HepG2 (cell line): Measurements from ENCODE around the gene ARHGAP19. TPM values are rescaled to one million over a fixed set of nuclear protein-coding genes. Genes with fewer than 3 reads are reported as not detected.

Experiments
- ATAC-seq: fragments of 200-7000 bp; cut with Tn5 transposase; 3 replicates; pipeline ENCODE4 v1.9.1; 2020; ENCODE audit warnings: mild to moderate bottlenecking, moderate library complexity
- BruUV-seq: library from RNA; stranded (reverse); fragments of 400-500 nt; replicated peaks from 2 replicates; lab custom pipeline; 2021; lab: Mats Ljungman, UMichigan
- CTCF ChIA-PET: fragments of 300-600 bp; formaldehyde crosslinking; extraction: SDS; loops from one replicate; lab custom pipeline; 2021; ENCODE audit warnings: low total read pairs, inconsistent platforms, low intra/inter-chr PET ratio; lab: Yijun Ruan, JAX
- POLR2A ChIA-PET: fragments of 350-600 bp; sonication (Branson Sonifier 250); formaldehyde crosslinking; loops from one replicate; lab custom pipeline; 2020; ENCODE audit warnings: antibody characterized with exemption, inconsistent platforms; lab: Yijun Ruan, JAX
- DNase-seq: peaks from one replicate; pipeline ENCODE4 v3.0.0-alpha.2; 2015; ENCODE audit warnings: low spot score
- FAIRE-seq: peaks from 3 replicates; lab custom pipeline; 2011; peaks lifted over from hg19 to GRCh38; lab: Jason Lieb, UNC
- H2AFZ ChIP-seq: one replicate; pipeline ENCODE4 v1.6.1; 2011; ENCODE audit warnings: low read length, inconsistent platforms
- H3K27ac ChIP-seq: fragments of 300-600 bp; 3 replicates; pipeline ENCODE4 v1.8.0; 2011; ENCODE audit warnings: mixed run types, mild to moderate bottlenecking, mixed read lengths, low read length, inconsistent platforms; ENCODE audit not compliant: insufficient read depth; ENCODE audit errors: extremely low read length
- H3K27me3 ChIP-seq, 2 experiments: fragments of 200-600 bp in 1 of 2; 2 replicates in 1 of 2; 3 replicates in 1 of 2; pipeline versions ENCODE4 v1.6.0 to v1.8.0; 2011; ENCODE audit warnings: low read length in 2 of 2, mild to moderate bottlenecking in 2 of 2, moderate library complexity in 2 of 2, inconsistent platforms in 1 of 2; ENCODE audit not compliant: insufficient read depth in 2 of 2, control insufficient read depth in 1 of 2
- H3K36me3 ChIP-seq, 2 experiments: fragments of 200-600 bp in 1 of 2; replicated peaks in 1 of 2; 2 replicates in 1 of 2; 3 replicates in 1 of 2; pipeline versions ENCODE4 v1.5.1 to v1.8.0; 2011; ENCODE audit warnings: low read length in 2 of 2, inconsistent platforms in 1 of 2; ENCODE audit not compliant: insufficient read depth in 2 of 2, control insufficient read depth in 1 of 2
- H3K4me1 ChIP-seq: 2 replicates; pipeline ENCODE4 v1.5.1; 2012; ENCODE audit warnings: low read length, inconsistent platforms; ENCODE audit not compliant: insufficient read depth
- H3K4me2 ChIP-seq: 2 replicates; pipeline ENCODE4 v1.6.0; 2011; ENCODE audit warnings: low read depth, low read length, inconsistent platforms
- H3K4me3 ChIP-seq, 3 experiments: fragments of 200-600 bp in 1 of 3; sonication (generic), shearing (Covaris generic) in 1 of 3; replicated peaks in 1 of 3; 2 replicates each; pipeline ENCODE4 v1.5.1; 2011 to 2016; ENCODE audit warnings: low read length in 3 of 3, inconsistent platforms in 2 of 3, low read depth in 2 of 3, mild to moderate bottlenecking in 2 of 3, control low read depth in 1 of 3, mixed read lengths in 1 of 3; ENCODE audit not compliant: insufficient read depth in 1 of 3
- H3K79me2 ChIP-seq: one replicate; pipeline ENCODE4 v1.6.1; 2011; ENCODE audit warnings: low read length, inconsistent platforms; ENCODE audit not compliant: insufficient read depth
- H3K9ac ChIP-seq: 2 replicates; pipeline ENCODE4 v1.6.0; 2011; ENCODE audit warnings: mild to moderate bottlenecking, low read depth, low read length, inconsistent platforms; ENCODE audit not compliant: insufficient read depth
- H3K9me3 ChIP-seq: 2 replicates; pipeline ENCODE4 v1.5.1; 2012; ENCODE audit warnings: mild to moderate bottlenecking, low read length
- H4K20me1 ChIP-seq: 2 replicates; pipeline ENCODE4 v1.6.0; 2011; ENCODE audit warnings: inconsistent platforms, mild to moderate bottlenecking, low read length, moderate library complexity; ENCODE audit not compliant: insufficient read depth
- PATZ1 ChIP-seq: sonication (generic); formaldehyde crosslinking; IDR thresholded peaks from 2 replicates; pipeline ENCODE4 v1.4.0; 2020; ENCODE audit warnings: missing genetic modification reagents
- PBX3 ChIP-seq: sonication (generic); formaldehyde crosslinking; IDR thresholded peaks from 2 replicates; pipeline ENCODE4 v1.8.1; 2023; ENCODE audit warnings: missing genetic modification reagents, inconsistent platforms, borderline replicate concordance
- SPEN ChIP-seq: sonication (generic); formaldehyde crosslinking; IDR thresholded peaks from 2 replicates; pipeline ENCODE4 v1.5.1; 2020; ENCODE audit warnings: low read depth, mild to moderate bottlenecking, missing genetic modification reagents
- XRCC5 ChIP-seq: fragments of 200-400 bp; formaldehyde crosslinking; optimal IDR thresholded peaks from 2 replicates; pipeline ENCODE3; 2017; ENCODE audit warnings: mild to moderate bottlenecking, low read length
- ZBTB3 ChIP-seq: sonication (generic); formaldehyde crosslinking; IDR thresholded peaks from 2 replicates; pipeline ENCODE4 v1.4.0; 2020; ENCODE audit warnings: low read depth, mild to moderate bottlenecking, moderate library complexity, missing genetic modification reagents, borderline replicate concordance
- ZNF350 ChIP-seq: sonication (generic); formaldehyde crosslinking; IDR thresholded peaks from 2 replicates; pipeline ENCODE4 v1.4.0; 2020; ENCODE audit warnings: mild to moderate bottlenecking, low read depth, missing genetic modification reagents, borderline replicate concordance
- ZNF766 ChIP-seq: sonication (generic); formaldehyde crosslinking; IDR thresholded peaks from 2 replicates; pipeline ENCODE4 v1.5.0; 2020; ENCODE audit warnings: missing genetic modification reagents, borderline replicate concordance
- ZNF776 ChIP-seq: sonication (generic); formaldehyde crosslinking; IDR thresholded peaks from 2 replicates; pipeline ENCODE4 v1.4.0; 2020; ENCODE audit warnings: mild to moderate bottlenecking, missing genetic modification reagents
- WGBS: methylation state at CpG from one replicate; pipeline ENCODE4 v1.1.6; 2017; ENCODE audit warnings: low lambda C conversion rate; 5-methylcytosine and 5-hydroxymethylcytosine counted together
- in situ Hi-C: cut with HindIII; loops from 2 replicates; pipeline ENCODE4 v1.10.0; 2017; ENCODE audit warnings: low pct_unique_long_range_greater_than_20kb; ENCODE audit not compliant: extremely low pct_ligation_motif_present
- intact Hi-C: fragments of 100-400 bp; cut with micrococcal nuclease; formaldehyde crosslinking; loops from one replicate; pipeline ENCODE4 v1.10.0; 2022; ENCODE audit not compliant: unreplicated experiment
- polyA plus RNA-seq, 8 experiments: library from polyadenylated mRNA; depleted of rRNA in 3 of 8; stranded (reverse) in 7 of 8; unstranded in 1 of 8; fragments of >200 nt; fragmentation: Illumina TruSeq in 4 of 8; extraction: Trizol in 4 of 8; gene quantifications; 2 replicates each; pipeline versions ENCODE4 v1.2.1 to v1.2.3, GENCODE V29; 2011 to 2016; ENCODE audit warnings: low read depth in 4 of 8, missing spikeins in 1 of 8, mixed read lengths in 1 of 8; ENCODE audit not compliant: insufficient read depth in 1 of 8
- total RNA-seq, 5 experiments: library from RNA; depleted of rRNA; stranded (reverse); fragments of >200 nt; fragmentation: Illumina TruSeq; extraction: Trizol; gene quantifications; 2 replicates each; pipeline ENCODE4 v1.2.3, GENCODE V29; 2016; ENCODE audit warnings: low read depth in 1 of 5
- TF ChIP-seq, protein P1 (sequence below): sonication (generic); formaldehyde crosslinking; IDR thresholded peaks from 2 replicates; pipeline ENCODE4 v1.4.0; 2020; ENCODE audit warnings: missing genetic modification reagents, borderline replicate concordance
- TF ChIP-seq, protein P2 (sequence below): sonication (generic); formaldehyde crosslinking; IDR thresholded peaks from 2 replicates; pipeline ENCODE4 v1.5.1; 2020; ENCODE audit warnings: mild to moderate bottlenecking, missing genetic modification reagents, moderate library complexity

The ARHGAP19 gene
- total and polyA plus RNA-seq, 2 of the 13 experiments (the other 11 are each of a cell fraction or from before 2014, with no cell fraction given): 7.6 to 10.0 TPM

DNA sequence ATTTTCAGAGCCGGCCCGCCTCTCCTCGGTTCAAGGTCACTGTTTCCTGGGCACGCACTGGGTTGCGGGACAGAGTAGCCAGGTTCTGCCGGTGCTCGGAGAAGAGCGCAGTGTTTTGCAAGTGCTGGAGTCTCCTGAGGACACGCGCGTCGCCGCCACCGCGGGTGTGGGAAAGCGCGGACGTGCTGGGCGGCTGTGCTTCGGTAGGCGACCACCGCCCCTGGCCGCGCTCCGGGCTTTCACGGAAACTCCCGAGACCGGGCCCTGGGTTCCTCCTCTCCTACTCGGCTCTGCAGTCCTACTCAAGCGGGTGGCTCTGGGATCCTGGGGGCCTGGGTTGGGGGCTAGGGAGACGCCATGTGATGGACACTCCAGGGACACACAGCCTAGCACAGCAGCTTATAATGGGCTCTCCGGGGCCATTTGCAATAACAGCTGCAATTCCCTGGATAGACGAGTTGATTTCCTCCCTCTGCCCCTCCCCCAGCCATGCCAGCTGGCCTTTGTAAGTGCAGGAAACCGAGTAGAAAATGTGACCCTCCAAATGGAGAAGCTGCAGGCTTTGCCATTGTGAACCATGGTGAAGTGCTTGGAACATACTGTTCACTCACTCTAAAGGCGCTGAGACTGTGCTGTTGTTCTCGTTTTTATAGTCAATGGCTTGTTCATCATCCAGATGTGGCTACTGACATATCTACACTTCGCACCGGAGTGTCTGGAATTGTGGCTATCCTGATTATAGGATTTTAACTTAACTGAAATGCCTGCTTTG lies 28.8 kb upstream of the ARHGAP19 start (continued):
- TF ChIP-seq PBX3 (CRISPR knock-in tag) (no peak), ZBTB3 (CRISPR knock-in tag) (no peak)
- TF ChIP-seq, protein P1, sequence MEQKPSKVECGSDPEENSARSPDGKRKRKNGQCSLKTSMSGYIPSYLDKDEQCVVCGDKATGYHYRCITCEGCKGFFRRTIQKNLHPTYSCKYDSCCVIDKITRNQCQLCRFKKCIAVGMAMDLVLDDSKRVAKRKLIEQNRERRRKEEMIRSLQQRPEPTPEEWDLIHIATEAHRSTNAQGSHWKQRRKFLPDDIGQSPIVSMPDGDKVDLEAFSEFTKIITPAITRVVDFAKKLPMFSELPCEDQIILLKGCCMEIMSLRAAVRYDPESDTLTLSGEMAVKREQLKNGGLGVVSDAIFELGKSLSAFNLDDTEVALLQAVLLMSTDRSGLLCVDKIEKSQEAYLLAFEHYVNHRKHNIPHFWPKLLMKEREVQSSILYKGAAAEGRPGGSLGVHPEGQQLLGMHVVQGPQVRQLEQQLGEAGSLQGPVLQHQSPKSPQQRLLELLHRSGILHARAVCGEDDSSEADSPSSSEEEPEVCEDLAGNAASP: peak; percentile 56; the same call in 1 of the 2 replicates

DNA sequence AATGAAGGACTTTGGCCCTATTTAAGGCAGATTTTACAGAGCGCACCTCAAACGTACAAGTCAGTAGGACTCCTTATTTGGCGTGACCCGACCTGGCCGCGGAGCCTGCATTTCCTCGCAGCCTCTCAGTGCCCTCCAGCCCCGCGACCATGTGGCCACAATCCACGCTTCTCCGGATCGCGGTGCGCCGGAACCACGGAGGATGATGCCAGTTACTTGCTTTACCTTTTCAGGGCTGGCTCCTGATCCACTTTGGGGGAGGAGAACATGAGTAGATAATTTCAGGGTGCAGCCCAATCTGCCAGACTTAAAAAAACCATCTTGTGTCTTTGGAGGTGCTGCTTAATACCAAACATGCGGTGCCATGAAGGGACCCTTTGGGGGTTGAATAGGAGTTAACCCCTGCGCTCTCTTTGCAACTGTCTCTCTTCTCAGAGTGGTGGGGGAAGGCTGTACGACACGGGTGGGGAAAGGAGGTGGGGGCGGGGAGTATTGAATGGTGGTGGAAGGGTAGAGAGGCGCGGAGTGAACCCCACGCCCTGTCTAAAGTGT lies 28.1 kb upstream of the ARHGAP19 start:
- intact Hi-C loops: no loop called here
- peak overlapping the region; percentile 75 to 84 (median 82) for H3K4me3 ChIP-seq
- H4K20me1 ChIP-seq: no peaks in the 10 kb centered on the region
- H3K27ac ChIP-seq: peak overlapping the region; percentile 71
- WGBS: 30% methylated on average over 19 of the region's 24 CpGs
- no peaks in the 10 kb centered on the region for H3K79me2 ChIP-seq
- peak overlapping the region; percentile 96 for H3K4me2 ChIP-seq
- H3K36me3 ChIP-seq: no peaks in the 10 kb centered on the region
- no peak overlapping the region for H2AFZ ChIP-seq
- CTCF ChIA-PET: interaction anchor here (1.4 to 1.9 kb wide), 2 partner anchors 12 to 42 kb away, joined by 6 read pairs; no protein-coding TSS in a partner anchor
- DNase-seq: no peak
- ATAC-seq: peak; percentile 4; the same call in 2 of the 3 replicates
- peaks cover 52% of the 10 kb centered on the region for H3K4me1 ChIP-seq
- POLR2A ChIA-PET: interaction anchor here (1.7 to 3.5 kb wide), 3 partner anchors 10 to 41 kb away, joined by 11 to 98 read pairs (median 12); partner anchors contain the start of gene ARHGAP19
- TSS peak; percentile 74 for BruUV-seq
- peaks cover 0 to 2% of the 10 kb centered on the region in 2 experiments; a peak in 2 of 5 replicates for H3K27me3 ChIP-seq
- in situ Hi-C loops: no loop called here
- peak overlapping the region; percentile 99 for H3K9ac ChIP-seq
- FAIRE-seq: no peak
- no peaks in the 10 kb centered on the region for H3K9me3 ChIP-seq
- TF ChIP-seq ZNF776 (CRISPR knock-in tag): 0 out of 2 replicates have a peak, but pooled peaks have one; percentile 3
- TF ChIP-seq, protein P2, sequence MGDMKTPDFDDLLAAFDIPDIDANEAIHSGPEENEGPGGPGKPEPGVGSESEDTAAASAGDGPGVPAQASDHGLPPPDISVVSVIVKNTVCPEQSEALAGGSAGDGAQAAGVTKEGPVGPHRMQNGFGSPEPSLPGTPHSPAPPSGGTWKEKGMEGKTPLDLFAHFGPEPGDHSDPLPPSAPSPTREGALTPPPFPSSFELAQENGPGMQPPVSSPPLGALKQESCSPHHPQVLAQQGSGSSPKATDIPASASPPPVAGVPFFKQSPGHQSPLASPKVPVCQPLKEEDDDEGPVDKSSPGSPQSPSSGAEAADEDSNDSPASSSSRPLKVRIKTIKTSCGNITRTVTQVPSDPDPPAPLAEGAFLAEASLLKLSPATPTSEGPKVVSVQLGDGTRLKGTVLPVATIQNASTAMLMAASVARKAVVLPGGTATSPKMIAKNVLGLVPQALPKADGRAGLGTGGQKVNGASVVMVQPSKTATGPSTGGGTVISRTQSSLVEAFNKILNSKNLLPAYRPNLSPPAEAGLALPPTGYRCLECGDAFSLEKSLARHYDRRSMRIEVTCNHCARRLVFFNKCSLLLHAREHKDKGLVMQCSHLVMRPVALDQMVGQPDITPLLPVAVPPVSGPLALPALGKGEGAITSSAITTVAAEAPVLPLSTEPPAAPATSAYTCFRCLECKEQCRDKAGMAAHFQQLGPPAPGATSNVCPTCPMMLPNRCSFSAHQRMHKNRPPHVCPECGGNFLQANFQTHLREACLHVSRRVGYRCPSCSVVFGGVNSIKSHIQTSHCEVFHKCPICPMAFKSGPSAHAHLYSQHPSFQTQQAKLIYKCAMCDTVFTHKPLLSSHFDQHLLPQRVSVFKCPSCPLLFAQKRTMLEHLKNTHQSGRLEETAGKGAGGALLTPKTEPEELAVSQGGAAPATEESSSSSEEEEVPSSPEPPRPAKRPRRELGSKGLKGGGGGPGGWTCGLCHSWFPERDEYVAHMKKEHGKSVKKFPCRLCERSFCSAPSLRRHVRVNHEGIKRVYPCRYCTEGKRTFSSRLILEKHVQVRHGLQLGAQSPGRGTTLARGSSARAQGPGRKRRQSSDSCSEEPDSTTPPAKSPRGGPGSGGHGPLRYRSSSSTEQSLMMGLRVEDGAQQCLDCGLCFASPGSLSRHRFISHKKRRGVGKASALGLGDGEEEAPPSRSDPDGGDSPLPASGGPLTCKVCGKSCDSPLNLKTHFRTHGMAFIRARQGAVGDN: peak; percentile 47
- TF ChIP-seq PATZ1 (CRISPR knock-in tag): no peak
- TF ChIP-seq ZNF350: 0 out of 2 replicates have a peak, but pooled peaks have one; percentile 11
- TF ChIP-seq XRCC5: peak; percentile 5
- no peak for TF ChIP-seq ZNF766
- 0 out of 2 replicates have a peak, but pooled peaks have one; percentile 9 for TF ChIP-seq SPEN (CRISPR knock-in tag)
